HepG2 (cell line): Measurements from ENCODE around the gene HEXIM1. TPM values are rescaled to one million over a fixed set of nuclear protein-coding genes. Genes with fewer than 3 reads are reported as not detected.

ENCODE experiments used
- ARID2 ChIP-seq: sonication (generic); formaldehyde crosslinking; IDR thresholded peaks from 2 replicates; pipeline ENCODE4 v1.8.1; 2022; ENCODE audit warnings: mild to moderate bottlenecking, missing genetic modification reagents, borderline replicate concordance
- ATF5 ChIP-seq: sonication (generic); formaldehyde crosslinking; IDR thresholded peaks from 2 replicates; pipeline ENCODE4 v1.4.0; 2020; ENCODE audit warnings: mild to moderate bottlenecking, low read depth, missing genetic modification reagents
- CBX1 ChIP-seq: IDR thresholded peaks from one replicate; pipeline ENCODE4 v1.6.1; 2016; ENCODE audit warnings: antibody characterized with exemption, low read depth
- CEBPB ChIP-seq: IDR thresholded peaks from 2 replicates; pipeline ENCODE4 v1.6.1; 2011; ENCODE audit warnings: low read depth, low read length, improper control_type of control experiment, borderline replicate concordance
- FOSL1 ChIP-seq: sonication (generic); formaldehyde crosslinking; IDR thresholded peaks from 2 replicates; pipeline ENCODE4 v1.9.0; 2021; ENCODE audit warnings: missing genetic modification reagents, borderline replicate concordance
- FOSL2 ChIP-seq: sonication (generic); formaldehyde crosslinking; IDR thresholded peaks from 2 replicates; pipeline ENCODE4 v1.4.0; 2020; ENCODE audit warnings: missing genetic modification reagents
- GABPB1 ChIP-seq: IDR thresholded peaks from 2 replicates; pipeline ENCODE4 v1.6.1; 2016; ENCODE audit warnings: mild to moderate bottlenecking, missing genetic modification reagents, moderate library complexity, missing compliant biosample characterization
- KAT2B ChIP-seq: fragments of 150-350 bp; IDR thresholded peaks from 2 replicates; pipeline ENCODE4 v1.6.1; 2014; ENCODE audit warnings: low read depth, low read length, borderline replicate concordance
- KDM3A ChIP-seq: IDR thresholded peaks from 2 replicates; pipeline ENCODE4 v1.6.1; 2018; ENCODE audit warnings: low read depth, missing compliant biosample characterization
- MLX ChIP-seq: IDR thresholded peaks from 2 replicates; pipeline ENCODE4 v1.6.1; 2016
- NBN ChIP-seq: fragments of 450-650 bp; conservative IDR thresholded peaks from 2 replicates; pipeline ENCODE4 v1.6.1; 2017
- RARA ChIP-seq: IDR thresholded peaks from 2 replicates; pipeline ENCODE4 v1.6.1; 2016; ENCODE audit warnings: missing genetic modification reagents, missing compliant biosample characterization
- RBFOX2 ChIP-seq: fragments of 200-400 bp; formaldehyde crosslinking; IDR thresholded peaks from 2 replicates; pipeline ENCODE4 v1.6.1; 2017; ENCODE audit warnings: low read depth, mild to moderate bottlenecking, low read length
- RXRB ChIP-seq: IDR thresholded peaks from 2 replicates; pipeline ENCODE4 v1.6.1; 2016; ENCODE audit warnings: borderline replicate concordance, missing genetic modification reagents, missing compliant biosample characterization
- SSRP1 ChIP-seq: IDR thresholded peaks from 2 replicates; pipeline ENCODE4 v1.6.1; 2016; ENCODE audit warnings: control low read depth
- STAT5B ChIP-seq: sonication (generic); formaldehyde crosslinking; IDR thresholded peaks from 2 replicates; pipeline ENCODE4 v1.4.0; 2020; ENCODE audit warnings: missing genetic modification reagents
- THAP9 ChIP-seq: sonication (generic); formaldehyde crosslinking; IDR thresholded peaks from 2 replicates; pipeline ENCODE4; 2020; ENCODE audit warnings: missing genetic modification reagents, mild to moderate bottlenecking, borderline replicate concordance
- TOPORS ChIP-seq: sonication (generic); formaldehyde crosslinking; IDR thresholded peaks from 2 replicates; pipeline ENCODE4 v1.8.0; 2023; ENCODE audit warnings: mild to moderate bottlenecking, missing genetic modification reagents
- ZBTB25 ChIP-seq: IDR thresholded peaks from 2 replicates; pipeline ENCODE4 v1.6.1; 2018; ENCODE audit warnings: missing genetic modification reagents
- ZNF124 ChIP-seq: sonication (generic); formaldehyde crosslinking; IDR thresholded peaks from 2 replicates; pipeline ENCODE4 v1.4.0; 2020; ENCODE audit warnings: missing genetic modification reagents
- ZNF282 ChIP-seq: fragments of 450-650 bp; IDR thresholded peaks from 2 replicates; pipeline ENCODE4 v1.6.1; 2018; ENCODE audit not compliant: partially characterized antibody
- ZNF335 ChIP-seq: sonication (generic); formaldehyde crosslinking; IDR thresholded peaks from 2 replicates; pipeline ENCODE4 v1.4.0; 2020; ENCODE audit warnings: missing genetic modification reagents
- ZNF557 ChIP-seq: sonication (generic); formaldehyde crosslinking; IDR thresholded peaks from 2 replicates; pipeline ENCODE4 v1.4.0; 2020; ENCODE audit warnings: missing genetic modification reagents
- ZNF563 ChIP-seq: sonication (generic); formaldehyde crosslinking; IDR thresholded peaks from 2 replicates; pipeline ENCODE4 v1.8.0; 2022; ENCODE audit warnings: mild to moderate bottlenecking, moderate library complexity, missing genetic modification reagents
- ZNF597 ChIP-seq: sonication (generic); formaldehyde crosslinking; IDR thresholded peaks from 2 replicates; pipeline ENCODE4 v1.5.0; 2020; ENCODE audit warnings: missing genetic modification reagents
- ZNF713 ChIP-seq: sonication (generic); formaldehyde crosslinking; IDR thresholded peaks from 2 replicates; pipeline ENCODE4 v1.4.0; 2020; ENCODE audit warnings: mild to moderate bottlenecking, missing genetic modification reagents
- polyA plus RNA-seq, 8 experiments: library from polyadenylated mRNA; depleted of rRNA in 3 of 8; stranded (reverse) in 7 of 8; unstranded in 1 of 8; fragments of >200 nt; fragmentation: Illumina TruSeq in 4 of 8; extraction: Trizol in 4 of 8; gene quantifications; 2 replicates each; pipeline versions ENCODE4 v1.2.1 to v1.2.3, GENCODE V29; 2011 to 2016; ENCODE audit warnings: low read depth in 4 of 8, missing spikeins in 1 of 8, mixed read lengths in 1 of 8; ENCODE audit not compliant: insufficient read depth in 1 of 8
- total RNA-seq, 5 experiments: library from RNA; depleted of rRNA; stranded (reverse); fragments of >200 nt; fragmentation: Illumina TruSeq; extraction: Trizol; gene quantifications; 2 replicates each; pipeline ENCODE4 v1.2.3, GENCODE V29; 2016; ENCODE audit warnings: low read depth in 1 of 5

HEXIM1 gene
- total and polyA plus RNA-seq, 2 of the 13 experiments (the other 11 are each of a cell fraction or from before 2014, with no cell fraction given), result 10.5 to 16.6 TPM

- TF ChIP-seq ATF5 (peak; percentile 35; the same call in 1 of the 2 replicates), ZNF335 (CRISPR knock-in tag) (peak; percentile 60; the same call in 1 of the 2 replicates), GABPB1 (peak; percentile 88), FOSL1 (CRISPR knock-in tag) (no peak), CBX1 (no peak), FOSL2 (CRISPR knock-in tag) (peak; percentile 52), THAP9 (peak; percentile 99), STAT5B (CRISPR knock-in tag) (peak; percentile 61; the same call in 1 of the 2 replicates), RXRB (CRISPR knock-in tag) (peak; percentile 66; the same call in 1 of the 2 replicates), ZNF597 (CRISPR knock-in tag) (no peak), RARA (CRISPR knock-in tag) (peak; percentile 48), ZNF713 (CRISPR knock-in tag) (no peak), ARID2 (CRISPR knock-in tag) (no peak), TOPORS (CRISPR knock-in tag) (peak; percentile 22; the same call in 1 of the 2 replicates), RBFOX2 (peak; percentile 100), SSRP1 (no peak), NBN (no peak), ZNF282 (no peak), ZNF557 (CRISPR knock-in tag) (0 out of 2 replicates have a peak, but pooled peaks have one; percentile 41), ZBTB25 (peak; percentile 91), ZNF563 (CRISPR knock-in tag) (peak; percentile 21; the same call in 1 of the 2 replicates), CEBPB (peak; percentile 20; the same call in 1 of the 2 replicates), ZNF124 (peak; percentile 87), MLX (0 out of 2 replicates have a peak, but pooled peaks have one; percentile 10), KAT2B (no peak), KDM3A (CRISPR knock-in tag) (peak; percentile 95; the same call in 1 of the 2 replicates)
These were observed 13.2 kb downstream of the HEXIM1 start, which contains the start of gene HEXIM2 (continued) for GRCh38 chr17:45161288-45162024.
